GM12872 (cell line): Measurements from ENCODE around the gene ZNF341.

Experiments used
- CTCF ChIP-seq: IDR thresholded peaks from 3 replicates; pipeline ENCODE4 v1.5.1; 2011; ENCODE audit warnings: low read depth, mild to moderate bottlenecking, low read length, moderate library complexity; ENCODE audit not compliant: insufficient read depth

Gene ZNF341

DNA sequence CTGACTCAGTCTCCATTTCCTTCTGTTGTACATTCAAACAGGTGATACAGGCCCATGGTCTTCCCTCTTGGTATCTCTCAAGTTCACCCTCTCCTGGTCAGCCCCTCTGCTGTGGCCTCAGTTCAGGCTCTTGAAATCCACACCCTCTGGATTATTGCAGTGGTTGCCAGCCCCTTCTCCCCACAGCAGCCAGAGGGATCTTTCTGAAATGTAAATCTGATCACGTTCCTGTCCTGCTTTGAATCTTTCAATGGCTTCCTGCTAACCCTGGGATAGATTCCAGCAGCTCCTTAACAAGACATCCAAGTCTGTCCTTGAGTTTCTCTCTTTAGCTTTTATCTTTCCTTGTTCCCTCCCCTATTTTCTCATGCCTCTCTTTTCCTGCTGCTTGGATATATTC is 101.5 kb downstream of the ZNF341 start:
- no peak for TF ChIP-seq CTCF

GRCh38 chr20:33835615-33836172 is 103.9 kb downstream of the ZNF341 start:
- no peak for TF ChIP-seq CTCF

GRCh38 chr20:33836277-33836676 is 104.5 kb downstream of the ZNF341 start:
- TF ChIP-seq CTCF, result no peak

DNA sequence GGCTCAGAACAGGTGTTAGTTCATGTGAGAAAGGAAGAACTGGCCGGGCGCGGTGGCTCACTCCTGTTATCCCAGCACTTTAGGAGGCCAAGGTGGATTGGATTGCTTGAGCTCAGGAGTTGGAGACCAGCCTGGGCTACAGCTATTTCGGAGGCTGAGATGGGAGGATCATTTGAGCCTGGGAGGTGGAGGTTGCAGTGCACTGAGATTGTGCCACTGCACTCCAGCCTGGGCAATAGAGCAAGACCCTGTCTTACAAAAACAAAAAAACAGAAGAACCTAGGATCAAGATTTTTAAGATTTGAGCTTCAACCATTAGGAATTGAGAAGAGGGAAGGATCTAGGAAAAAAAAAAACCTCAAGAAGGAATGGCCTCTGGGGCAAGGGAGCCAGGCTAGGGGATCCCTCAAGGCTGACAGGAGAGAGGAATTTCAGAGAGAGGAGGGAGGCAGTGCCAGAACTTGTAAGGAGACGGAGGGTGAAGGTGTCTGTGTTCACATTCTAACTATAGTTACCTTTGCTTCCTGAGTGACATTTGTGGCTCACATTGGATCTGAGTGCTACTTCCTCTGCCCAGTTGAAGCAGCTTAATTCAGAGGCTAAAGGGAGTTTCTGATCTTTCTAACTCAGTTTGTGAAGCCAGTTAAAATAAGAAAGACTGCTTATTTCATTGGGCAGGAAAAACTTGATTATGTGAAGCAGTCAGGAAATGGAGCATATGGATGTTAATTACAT is 105.5 kb downstream of the ZNF341 start:
- TF ChIP-seq CTCF, result no peak

DNA sequence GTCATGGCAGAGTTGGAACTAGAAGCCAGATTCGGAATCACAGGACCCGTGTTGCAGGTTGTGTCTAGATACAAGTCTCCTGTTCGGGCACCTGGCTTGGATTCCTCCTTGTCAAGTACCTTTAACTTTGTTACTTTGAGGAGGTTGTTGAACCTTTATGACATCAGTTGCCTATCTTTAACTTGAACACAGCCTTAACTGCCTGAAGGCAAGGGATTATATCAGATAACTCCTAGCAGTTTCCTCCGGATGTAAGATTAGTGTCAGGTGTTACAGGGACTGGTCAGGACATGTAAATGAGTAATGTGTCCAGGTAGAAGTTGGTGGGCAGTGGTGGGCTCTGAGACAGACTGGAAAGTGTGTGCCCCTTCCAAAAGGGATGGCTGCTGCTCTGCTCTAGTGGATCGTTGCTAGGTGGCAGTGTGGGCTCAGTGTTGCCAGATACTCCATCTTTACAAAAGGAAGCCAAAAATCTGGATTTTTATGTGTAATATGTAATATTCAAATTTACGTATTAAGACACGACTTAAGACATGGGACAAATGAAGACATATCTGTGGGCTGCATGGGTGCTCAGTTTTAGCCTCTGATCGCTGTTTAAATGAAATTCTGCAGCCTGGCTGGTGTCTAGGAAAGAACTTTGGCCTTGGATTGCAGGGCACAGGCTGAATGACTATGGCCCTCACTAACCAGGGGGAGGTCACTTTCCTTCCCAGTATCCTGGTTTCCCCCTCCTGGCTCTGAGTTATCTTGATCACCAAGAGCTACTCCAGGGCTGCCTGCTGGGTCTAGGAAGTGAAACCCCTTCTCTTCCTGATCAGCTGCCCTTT is 106.5 kb downstream of the ZNF341 start:
- no peak for TF ChIP-seq CTCF

DNA sequence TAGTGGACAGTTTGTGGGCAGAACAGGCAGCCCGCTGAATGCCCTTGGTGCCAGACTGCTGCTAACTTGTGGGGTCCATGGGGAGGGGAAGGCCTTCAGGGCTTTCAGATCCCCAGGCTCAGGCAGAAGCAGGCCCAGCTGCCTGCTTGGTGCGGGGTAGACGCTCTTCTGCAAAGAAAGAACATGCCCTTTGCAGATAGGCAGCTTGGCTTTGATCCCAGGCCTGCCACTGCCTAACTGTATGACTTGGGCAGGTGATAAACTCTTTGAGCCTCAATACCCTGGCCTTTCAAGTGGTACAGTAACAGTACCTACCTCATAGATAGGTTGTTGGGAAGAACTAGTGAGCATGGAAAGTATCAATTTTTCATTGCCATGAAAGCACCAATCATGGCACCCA is 107.8 kb downstream of the ZNF341 start:
- no peak for TF ChIP-seq CTCF

DNA sequence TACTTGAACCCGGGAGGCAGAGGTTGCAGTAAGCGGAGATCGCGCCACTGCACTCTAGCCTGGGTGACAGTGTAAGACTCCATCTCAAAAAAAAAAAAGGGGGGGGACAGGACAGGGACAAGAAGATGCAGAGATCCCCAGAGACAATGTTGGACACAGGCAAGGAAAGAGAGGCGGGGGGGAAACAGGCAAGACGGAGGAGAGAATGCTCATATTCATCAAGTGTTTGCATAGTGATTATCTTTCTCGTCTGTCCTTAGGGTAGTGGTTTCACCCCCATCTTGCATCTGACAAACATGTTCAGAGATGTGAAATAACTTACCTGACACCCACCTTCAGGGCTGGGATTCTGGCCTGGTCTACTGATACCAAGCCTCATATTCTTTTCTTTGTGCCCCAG is 108.4 kb downstream of the ZNF341 start:
- TF ChIP-seq CTCF, result no peak
